Measurements from ENCODE around the gene RNF112.

DNA sequence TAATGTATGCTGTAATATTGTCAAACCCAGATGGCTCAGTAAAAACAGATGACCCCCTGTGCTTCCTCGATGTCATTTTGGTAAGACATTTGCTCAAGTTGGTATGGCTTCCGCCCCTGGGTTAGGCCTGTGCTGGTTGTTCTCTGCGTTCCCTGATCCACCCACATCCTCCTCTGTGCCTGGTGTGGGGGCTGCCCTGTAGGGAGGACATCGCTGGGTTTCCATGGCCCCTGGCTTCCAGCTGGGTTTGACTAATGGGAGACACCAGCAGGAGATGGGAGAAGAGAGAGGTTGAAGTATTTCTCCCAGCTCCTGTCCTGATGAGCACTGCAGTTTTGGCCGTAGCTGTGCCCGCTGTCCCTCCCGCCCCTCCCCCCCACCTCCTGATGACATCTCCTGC is 19.6 kb upstream of the RNF112 start:
- no peak for TF ChIP-seq CENPT (CRISPR knock-in tag; IDR thresholded peaks at IDR 0.05; ENCODE audit: low read depth)
- TF ChIP-seq, protein P1, sequence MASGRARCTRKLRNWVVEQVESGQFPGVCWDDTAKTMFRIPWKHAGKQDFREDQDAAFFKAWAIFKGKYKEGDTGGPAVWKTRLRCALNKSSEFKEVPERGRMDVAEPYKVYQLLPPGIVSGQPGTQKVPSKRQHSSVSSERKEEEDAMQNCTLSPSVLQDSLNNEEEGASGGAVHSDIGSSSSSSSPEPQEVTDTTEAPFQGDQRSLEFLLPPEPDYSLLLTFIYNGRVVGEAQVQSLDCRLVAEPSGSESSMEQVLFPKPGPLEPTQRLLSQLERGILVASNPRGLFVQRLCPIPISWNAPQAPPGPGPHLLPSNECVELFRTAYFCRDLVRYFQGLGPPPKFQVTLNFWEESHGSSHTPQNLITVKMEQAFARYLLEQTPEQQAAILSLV (CRISPR knock-in tag; IDR thresholded peaks at IDR 0.05; ENCODE audit: borderline replicate concordance), result no peak

All from HepG2 (cell line).